22Rv1 (cell line): ENCODE results near the gene TNFRSF8.

ENCODE experiments used
- CTCF ChIP-seq: fragments of 450-650 bp; IDR thresholded peaks from 2 replicates; pipeline ENCODE4 v1.5.1; 2017; ENCODE audit warnings: mild to moderate bottlenecking
- ZFX ChIP-seq: fragments of 450-650 bp; IDR thresholded peaks from 2 replicates; pipeline ENCODE4 v1.6.1; 2017; ENCODE audit warnings: antibody characterized with exemption, borderline replicate concordance

GRCh38 chr1:12112711-12113161, 49.6 kb downstream of the TNFRSF8 start:
- TF ChIP-seq CTCF (no peak), ZFX (no peak)
